GM21717 (cell line): ENCODE data around the gene BSCL2.
"Not testable (repeated sequence)": the region's sequence is repeated elsewhere in the genome, so short reads cannot be mapped to it uniquely, and the experiment has no call there.

Experiments
- ATAC-seq: cut with Tn5 transposase; IDR thresholded peaks from one replicate; pipeline ENCODE4 v1.9.1; 2021; ENCODE audit warnings: mild to moderate bottlenecking, moderate library complexity; ENCODE audit not compliant: unreplicated experiment

BSCL2 gene

DNA sequence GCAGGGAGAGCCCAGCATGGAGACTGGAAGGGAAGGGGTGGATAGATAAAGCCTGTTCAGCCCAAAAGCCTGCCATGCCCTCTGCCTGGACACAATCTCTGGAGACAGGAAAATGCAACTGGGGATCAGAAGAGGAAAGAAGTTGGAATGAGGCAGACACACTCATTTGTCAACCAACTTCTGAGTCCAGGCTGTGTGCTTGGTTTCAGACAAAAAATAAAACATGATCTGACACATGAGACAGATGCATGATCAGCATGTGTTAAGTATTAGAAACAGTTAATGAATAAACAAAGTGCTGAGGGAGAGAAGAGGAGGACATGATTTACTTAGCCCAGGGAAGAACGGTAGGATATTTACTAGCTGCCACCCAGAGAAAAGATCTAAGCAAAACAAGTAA is 18.7 kb downstream of the BSCL2 start:
- ATAC-seq: no peak

DNA sequence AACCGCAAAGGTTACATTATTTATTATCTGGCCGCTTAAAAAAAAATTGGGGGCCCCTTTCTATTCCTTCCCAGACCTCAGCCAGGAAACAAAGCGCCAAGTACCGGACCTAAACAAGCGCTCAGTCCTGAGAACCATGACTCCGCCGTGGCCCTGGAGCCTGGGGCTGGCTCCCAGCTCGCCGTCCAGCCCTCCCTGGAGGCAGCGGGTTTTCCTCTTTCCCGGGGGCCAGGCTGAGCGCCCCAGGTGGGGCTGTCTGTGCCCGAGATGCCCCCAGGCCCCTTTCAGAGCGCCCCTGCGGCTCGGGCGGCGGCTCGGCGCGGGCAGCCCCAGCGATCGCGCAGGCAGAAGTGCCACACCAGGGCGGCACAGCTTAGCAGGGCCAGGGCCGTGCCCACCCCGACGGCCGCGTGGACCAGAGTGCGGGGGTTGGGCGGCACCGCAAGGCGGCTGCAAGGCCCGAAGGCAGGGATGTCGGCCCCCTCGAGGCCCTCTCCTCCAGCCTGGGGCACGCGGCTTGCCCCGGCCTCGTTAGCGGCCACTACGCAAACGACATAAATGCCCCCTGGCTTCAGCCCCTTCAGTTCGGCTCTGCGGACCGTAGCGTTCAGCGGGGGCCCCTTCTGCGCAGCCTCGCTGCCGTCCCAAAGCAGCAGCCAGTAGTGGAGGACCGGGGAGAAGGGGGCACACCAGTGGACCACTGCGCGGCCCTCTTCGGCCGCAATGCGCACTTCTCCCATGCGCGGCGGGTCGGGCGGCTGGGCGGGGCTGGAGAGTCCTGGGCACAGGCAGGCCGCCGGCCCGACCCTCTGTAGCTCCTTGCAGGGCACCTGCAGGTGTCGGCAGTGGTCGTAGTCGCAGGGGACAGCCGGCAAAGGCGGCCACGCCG is 19.5 kb downstream of the BSCL2 start:
- no peak for ATAC-seq

DNA sequence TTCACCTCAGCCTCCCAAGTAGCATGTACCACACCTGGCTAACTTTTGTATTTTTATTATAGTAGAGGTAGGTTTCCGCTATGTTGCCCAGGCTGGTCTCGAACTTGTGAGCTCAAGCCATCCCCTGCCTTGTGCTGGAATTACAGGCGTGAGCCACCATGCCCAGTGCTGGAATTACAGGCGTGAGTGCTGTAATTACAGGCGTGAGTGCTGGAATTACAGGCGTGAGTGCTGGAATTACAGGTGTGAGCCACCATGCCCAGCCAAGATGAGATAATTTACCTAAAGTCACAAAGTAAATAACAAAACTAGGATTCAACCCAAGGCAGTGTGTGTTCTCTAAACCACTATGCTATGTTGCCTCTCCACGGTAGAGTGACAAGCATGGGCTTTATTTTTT is 24.7 kb downstream of the BSCL2 start:
- ATAC-seq: no peak

DNA sequence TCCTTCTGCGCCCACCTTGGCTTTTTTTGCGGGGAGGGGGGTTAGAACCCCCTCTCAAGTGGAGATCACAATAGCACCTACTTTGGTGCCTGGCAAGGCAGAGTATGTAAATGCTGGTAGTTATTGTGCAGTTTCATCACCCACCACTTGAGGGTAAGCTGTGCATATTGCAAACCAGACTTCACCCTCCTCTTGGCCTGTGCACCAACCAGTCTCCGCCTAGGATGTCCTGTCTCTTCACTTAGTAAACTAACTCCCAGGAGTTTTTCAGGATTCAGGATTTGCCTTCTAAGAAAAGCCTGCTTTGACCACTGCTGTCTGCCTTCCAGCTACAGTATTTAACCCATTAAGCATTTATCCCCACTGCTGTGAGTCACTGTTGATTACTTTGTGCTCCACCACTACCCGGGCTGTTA is 26.4 kb downstream of the BSCL2 start:
- no peak for ATAC-seq

DNA sequence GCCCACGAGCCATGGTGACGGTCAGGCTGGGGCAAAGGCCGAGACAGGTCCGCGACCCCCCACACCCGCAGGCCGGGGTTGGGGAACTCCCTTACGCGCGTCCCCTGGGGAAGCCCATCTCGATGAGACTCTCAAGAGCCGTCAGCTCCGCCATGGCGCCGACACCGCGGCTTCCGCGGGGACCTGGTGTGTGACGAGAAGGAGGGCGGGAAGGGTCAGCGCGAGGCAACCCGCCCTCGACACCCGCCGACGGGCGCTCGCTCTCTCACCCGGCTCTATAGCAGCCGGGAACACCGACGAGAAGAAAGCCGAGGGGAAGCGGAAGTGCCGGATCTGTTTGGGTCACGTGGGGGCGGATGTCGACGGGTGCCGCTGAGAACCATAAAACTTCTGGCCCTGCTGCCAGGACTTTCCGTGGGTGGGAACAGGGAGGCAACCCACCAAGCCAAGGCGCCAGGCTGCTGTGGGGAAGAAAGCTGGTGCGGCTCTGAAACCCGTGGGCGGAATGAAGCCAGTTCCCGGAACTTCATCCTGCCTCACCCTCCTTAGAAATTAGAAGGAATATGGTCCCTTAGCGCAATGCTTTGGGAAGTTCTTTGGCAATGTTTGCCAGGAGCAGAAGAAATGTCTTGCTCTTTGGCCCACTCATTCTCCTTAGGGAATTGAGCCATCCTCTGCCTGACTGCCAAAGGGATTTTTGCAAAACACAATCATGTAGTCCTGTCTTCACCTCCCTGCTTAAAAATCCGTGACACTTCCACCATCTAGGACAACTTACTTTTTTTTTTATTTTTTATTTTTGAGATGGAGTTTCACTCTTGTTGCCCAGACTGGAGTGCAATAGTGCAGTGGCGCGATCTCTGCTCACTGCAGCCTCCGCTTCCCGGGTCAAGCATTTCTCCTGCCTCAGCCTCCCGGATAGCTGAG is 28.2 kb downstream of the BSCL2 start, which contains the start of gene UBXN1:
Gene UBXN1 (minus strand): TSS at position 304 of the 927 bp plus-strand sequence. CDS start 150 bp downstream, at position 154.
- ATAC-seq: peak; percentile 54

DNA sequence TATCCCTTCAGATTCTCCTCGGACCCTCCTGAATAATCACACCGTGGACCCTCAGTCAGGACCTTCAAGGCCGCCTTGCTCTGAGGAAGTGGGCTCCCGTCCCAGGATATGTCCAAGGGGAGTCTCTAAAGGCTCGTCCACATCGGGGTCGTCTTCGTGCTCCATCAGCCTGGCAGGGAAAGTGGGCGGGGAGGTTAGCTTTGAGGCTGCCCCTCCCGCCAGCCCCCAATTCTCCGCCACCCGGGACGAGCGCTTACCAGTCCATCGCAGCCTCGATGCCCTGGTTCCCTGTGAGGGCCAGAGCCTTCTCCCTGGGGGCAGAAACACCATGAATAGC is 28.8 kb downstream of the BSCL2 start:
- ATAC-seq: peak; percentile 11

DNA sequence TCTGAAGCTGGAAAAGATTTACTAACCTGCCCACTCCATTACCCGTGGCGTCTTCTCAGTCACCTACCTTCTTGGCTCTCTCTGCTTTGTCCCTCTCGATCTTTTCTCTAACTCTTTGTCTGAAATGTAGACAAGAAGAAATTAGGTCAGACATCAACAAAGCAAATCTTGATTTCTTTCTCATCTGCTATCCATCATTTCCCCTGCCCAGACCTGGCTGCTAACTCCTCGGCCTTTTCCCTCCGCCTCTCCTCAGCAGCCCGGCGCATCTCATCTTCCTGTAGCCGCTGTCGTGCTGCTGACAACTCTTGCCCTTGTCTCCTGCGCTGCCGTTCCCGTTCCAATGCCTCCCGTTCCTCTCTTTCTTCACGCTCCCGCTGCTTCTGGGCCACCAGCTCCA is 29.5 kb downstream of the BSCL2 start:
- no peak for ATAC-seq

DNA sequence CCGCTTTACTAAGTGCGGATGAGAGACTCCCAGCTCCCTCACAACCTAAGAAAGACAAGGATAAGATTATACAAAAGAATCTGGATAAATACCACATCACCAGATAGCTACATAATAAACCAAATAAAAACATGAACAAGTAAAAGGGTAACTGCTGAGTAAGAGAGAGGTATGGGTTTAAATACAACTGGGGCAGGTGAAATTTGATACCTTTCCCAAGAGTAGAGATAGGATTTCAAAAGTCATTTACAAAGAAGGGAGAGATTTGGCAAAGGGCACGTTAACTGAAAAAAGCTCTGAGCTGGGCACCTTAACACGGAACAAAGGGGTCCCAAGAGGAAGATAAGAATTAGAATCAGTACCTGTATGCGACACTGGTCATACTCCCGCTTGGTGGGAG is 30.1 kb downstream of the BSCL2 start:
- no peak for ATAC-seq

DNA sequence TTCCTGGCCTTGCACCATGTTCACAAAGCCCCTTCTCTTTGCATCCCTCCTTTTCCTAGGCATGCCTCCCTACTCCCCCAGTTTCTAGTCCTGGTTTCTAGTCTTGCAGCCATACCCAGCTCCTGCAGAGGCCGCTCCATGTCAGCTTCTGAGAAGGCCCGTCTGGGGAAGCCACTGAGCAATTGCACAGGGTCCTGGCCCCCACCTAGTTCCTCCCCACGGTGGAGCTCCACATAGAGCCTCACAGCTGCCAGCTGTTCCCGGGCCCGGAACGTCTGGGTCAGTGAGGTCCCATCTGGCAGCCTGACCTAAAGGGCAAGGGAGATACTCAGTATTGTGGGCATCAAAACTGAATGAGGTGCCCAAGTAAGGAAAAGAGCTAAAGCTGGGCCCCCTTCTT is 30.5 kb downstream of the BSCL2 start:
- no peak for ATAC-seq

DNA sequence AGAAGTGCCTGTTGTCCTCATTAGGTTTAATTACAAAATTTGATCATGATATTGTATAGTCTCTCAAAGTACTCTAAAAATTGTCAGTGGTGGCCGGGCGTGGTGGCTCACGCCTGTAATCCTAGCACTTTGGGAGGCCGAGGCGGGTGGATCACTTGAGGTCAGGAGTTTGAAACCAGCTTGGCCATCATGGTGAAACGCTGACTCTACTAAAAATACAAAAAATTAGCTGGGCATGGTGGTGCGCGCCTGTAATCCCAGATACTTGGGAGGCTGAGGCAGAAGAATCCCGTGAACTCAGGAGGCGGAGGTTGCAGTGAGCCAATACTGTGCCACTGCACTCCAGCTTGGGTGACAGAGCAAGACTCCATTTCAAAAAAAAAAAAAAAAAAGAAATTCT is 31.8 kb downstream of the BSCL2 start:
- ATAC-seq: not testable (repeated sequence)

DNA sequence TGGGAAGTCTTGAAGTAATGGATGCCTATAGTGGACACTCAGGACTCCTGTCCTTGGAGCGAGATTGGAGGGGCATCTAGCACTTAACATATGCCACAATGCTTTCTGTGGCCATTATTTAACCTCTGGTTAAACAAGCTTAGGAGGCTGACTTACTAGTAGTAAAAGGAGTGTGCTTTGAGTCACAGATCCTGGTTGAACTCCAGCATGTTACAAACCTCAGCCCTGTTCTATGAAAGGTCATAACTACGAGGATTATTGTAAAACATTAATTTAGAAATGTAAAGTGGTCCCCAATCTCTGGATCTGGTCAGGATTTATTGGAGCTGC is 34.1 kb downstream of the BSCL2 start:
- no peak for ATAC-seq

DNA sequence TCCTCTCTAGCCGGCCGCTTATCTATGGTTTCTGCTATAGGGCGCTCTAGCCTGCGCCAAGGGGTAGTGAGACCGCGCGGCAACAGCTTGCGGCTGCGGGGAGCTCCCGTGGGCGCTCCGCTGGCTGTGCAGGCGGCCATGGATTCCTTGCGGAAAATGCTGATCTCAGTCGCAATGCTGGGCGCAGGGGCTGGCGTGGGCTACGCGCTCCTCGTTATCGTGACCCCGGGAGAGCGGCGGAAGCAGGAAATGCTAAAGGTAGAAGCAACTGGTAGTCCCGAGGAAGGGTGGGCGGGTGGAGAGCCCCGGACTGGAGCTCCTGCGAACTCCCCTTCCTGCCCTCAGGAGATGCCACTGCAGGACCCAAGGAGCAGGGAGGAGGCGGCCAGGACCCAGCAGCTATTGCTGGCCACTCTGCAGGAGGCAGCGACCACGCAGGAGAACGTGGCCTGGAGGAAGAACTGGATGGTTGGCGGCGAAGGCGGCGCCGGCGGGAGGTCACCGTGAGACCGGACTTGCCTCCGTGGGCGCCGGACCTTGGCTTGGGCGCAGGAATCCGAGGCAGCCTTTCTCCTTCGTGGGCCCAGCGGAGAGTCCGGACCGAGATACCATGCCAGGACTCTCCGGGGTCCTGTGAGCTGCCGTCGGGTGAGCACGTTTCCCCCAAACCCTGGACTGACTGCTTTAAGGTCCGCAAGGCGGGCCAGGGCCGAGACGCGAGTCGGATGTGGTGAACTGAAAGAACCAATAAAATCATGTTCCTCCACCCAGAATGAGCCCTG is 35.4 kb downstream of the BSCL2 start, which contains the start of the genes LBHD1 and UQCC3:
Gene LBHD1 (minus strand): TSS at position 660 of the 782 bp plus-strand sequence. CDS start 2,236 bp downstream, outside the sequence.
Gene UQCC3 (plus strand): TSS at position 66 of the 782 bp plus-strand sequence. CDS start 73 bp downstream, at position 139.
- peak; percentile 47 for ATAC-seq

DNA sequence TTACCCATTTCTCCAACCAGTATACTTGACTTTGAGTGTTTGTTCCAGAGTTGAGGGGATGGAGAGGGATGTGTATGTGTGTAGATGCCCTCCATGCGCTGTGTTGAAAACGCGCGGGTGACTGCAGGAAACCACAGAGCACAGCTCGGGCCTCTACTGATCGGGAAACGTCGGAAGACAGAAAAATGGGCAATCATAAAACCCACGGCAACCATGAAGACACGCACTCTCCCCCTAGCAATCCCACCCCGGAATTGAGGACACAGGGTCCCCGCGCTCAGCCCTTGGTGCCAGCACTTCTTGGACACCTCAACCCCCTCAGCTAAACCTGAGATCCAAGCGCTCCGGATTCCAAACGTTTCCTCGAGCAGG is 36.0 kb downstream of the BSCL2 start:
- no peak for ATAC-seq

DNA sequence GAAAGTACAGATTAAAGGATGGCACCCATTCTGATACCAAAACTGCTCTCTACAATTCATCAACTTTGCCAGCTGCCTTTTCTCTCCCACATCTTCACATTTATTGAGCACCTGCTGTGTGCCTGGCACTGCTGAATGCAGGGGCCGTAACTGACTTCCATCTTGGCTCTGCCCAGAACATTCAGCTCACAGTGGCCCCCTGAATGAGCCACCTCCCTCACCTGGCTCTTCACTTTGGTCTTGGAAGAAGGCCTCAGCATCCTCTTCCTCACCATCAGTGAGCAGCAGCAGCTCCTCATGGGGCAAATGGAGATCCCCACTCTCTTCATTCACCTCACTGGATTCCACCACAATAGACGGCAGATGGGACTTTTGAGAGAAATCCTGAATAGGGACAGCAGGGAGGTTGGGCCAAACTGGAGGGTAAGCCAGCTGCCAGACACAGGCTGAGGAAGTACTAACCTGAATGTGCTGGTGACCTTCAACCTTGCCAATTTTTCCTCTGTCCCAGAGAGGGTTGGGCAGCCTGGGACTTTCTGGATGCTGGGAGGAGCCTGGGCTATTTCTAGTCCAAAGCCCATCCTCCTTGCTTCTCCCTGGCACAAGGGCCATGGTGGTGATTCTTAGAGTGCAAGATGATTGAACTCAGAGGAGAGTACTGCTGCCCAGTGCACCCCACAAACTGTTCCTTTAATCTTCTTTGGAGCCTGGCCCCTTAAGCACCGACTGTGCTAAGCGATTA is 37.6 kb downstream of the BSCL2 start:
- ATAC-seq: no peak

DNA sequence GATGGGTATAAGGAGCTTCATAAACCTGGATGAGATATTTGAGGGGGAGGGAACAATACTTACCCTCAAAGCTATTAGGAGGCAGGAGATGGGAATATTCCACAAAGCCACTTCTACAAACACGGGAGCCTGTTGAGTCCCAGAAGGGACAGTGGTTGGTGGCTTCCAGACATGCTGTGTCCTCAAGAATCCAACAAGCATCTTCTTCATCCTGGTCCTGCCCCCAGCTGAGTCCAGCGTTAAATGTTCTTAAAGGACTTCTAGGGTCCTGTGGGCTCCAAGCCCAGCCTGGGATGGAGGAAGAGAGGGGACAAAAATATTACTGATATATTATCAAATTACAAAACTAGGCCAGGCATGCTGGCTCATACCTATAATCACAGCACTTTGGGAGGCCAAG is 39.8 kb downstream of the BSCL2 start:
- ATAC-seq: no peak

DNA sequence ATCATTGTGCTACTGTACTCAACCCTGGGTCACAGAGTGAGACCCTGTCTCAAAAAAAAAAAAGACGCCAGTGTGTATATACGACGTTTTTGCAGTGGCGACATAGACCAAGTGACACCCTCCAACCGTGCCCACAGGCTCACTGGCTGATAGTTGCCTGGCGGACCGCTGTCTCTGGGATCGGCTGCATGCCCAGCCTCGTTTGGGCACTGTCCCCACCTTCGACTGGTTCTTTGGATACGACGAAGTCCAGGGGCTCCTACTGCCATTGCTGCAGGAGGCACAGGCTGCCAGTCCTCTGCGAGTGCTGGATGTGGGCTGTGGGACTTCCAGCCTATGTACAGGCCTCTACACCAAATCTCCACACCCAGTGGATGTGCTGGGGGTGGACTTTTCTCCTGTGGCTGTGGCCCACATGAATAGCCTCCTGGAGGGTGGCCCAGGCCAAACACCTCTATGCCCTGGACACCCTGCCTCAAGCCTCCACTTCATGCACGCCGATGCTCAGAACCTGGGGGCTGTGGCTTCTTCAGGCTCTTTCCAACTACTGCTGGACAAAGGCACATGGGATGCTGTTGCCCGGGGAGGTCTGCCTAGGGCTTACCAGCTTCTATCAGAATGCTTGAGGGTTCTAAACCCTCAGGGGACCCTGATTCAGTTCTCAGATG is 40.8 kb downstream of the BSCL2 start:
- ATAC-seq: no peak

DNA sequence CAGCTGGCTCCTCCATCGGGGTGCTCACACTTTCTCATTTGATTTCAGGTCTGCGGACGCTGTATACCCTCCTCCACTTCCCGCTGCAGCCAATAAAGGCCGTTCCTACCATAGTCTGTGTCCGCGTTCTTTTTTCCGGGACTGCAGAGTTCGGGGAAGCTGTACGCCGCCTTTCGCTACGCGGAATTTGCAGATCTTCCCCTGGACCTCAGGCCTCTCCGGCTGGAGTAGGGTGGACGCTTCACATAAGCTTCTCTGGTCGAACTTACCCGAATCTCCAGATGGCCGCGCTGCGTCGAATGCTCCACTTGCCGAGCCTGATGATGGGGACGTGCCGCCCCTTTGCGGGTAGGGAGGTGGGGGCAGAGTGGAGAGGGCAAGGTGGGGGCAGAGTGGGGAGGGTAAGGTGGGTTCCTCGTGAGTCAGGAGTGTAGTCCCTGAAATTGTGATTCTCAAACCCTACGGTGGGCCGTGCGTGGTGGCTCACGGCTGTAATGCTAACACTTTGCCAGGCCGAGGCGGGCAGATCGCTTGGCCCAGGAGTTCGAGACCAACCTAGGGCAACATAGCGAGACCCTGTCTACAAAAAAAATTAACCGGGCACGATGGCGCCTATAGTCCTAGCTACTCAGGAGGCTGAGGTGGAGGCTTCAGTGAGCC is 41.5 kb downstream of the BSCL2 start:
- ATAC-seq: peak; percentile 15

DNA sequence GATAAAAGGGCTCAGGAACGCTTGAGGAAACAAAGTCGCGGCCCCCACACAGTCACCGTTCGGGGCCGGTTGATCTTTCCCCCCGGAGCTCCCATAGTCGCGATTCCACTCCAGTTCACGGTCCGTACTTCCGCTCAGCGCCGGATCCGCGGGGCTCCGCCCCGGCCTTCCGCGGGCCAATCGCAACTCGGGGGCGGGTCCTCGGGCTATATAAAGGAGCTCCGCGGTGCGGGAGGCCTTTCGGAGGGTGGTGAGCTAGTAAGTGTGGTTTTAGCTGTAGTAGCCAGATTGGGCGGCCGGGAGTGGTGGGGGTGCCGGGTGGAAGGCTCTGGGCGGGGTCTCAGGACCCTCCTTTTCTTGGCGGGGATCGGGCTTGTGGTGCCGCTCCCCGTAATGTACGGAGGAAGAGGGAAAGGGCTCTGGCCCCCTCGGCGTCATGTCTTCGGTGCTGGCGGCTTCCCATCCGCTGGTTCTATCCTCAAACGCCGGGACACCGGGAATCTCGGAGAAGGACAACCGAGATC is 42.1 kb downstream of the BSCL2 start, which contains the start of the genes C11orf98 and CSKMT:
Gene C11orf98 (minus strand): TSS at position 136 of the 524 bp plus-strand sequence. CDS start 41 bp downstream, at position 95.
Gene CSKMT (plus strand): TSS at position 238 of the 524 bp plus-strand sequence. CDS start 568 bp downstream, outside the sequence.
- ATAC-seq: peak; percentile 78
